H9 (cell line): ENCODE data around the gene PLEKHO2. TPM values are rescaled to one million over a fixed set of nuclear protein-coding genes. Genes with fewer than 3 reads are reported as not detected.

ENCODE experiments used
- DNase-seq: peaks from one replicate; pipeline ENCODE4 v3.0.0-alpha.2; 2017
- H2AFZ ChIP-seq: one replicate; pipeline ENCODE4 v1.6.1; 2013; ENCODE audit warnings: mild to moderate bottlenecking, low read length, control low read depth, moderate library complexity
- H2AK5ac ChIP-seq: 2 replicates; pipeline ENCODE4 v1.6.1; 2013; ENCODE audit warnings: low read length, control low read depth, mixed read lengths; ENCODE audit not compliant: insufficient read length
- H2BK120ac ChIP-seq: one replicate; pipeline ENCODE4 v1.6.1; 2013; ENCODE audit warnings: low read depth, mild to moderate bottlenecking, low read length, control low read depth, inconsistent platforms; ENCODE audit not compliant: poor library complexity, severe bottlenecking
- H2BK12ac ChIP-seq: 2 replicates; pipeline ENCODE4 v1.6.1; 2013; ENCODE audit warnings: low read length, control low read depth, mixed read lengths, low read depth; ENCODE audit not compliant: insufficient read length
- H2BK15ac ChIP-seq: 2 replicates; pipeline ENCODE4 v1.6.1; 2013; ENCODE audit warnings: low read depth, low read length, control low read depth
- H2BK20ac ChIP-seq: one replicate; pipeline ENCODE4 v1.6.1; 2013; ENCODE audit warnings: low read depth, mild to moderate bottlenecking, low read length, control low read depth, inconsistent platforms; ENCODE audit not compliant: poor library complexity, severe bottlenecking
- H2BK5ac ChIP-seq: 2 replicates; pipeline ENCODE4 v1.6.1; 2013; ENCODE audit warnings: low read length, control low read depth, mixed read lengths; ENCODE audit not compliant: insufficient read length
- H3K14ac ChIP-seq: 2 replicates; pipeline ENCODE4 v1.6.1; 2013; ENCODE audit warnings: low read length, control low read depth; ENCODE audit not compliant: insufficient read depth
- H3K18ac ChIP-seq: 2 replicates; pipeline ENCODE4 v1.6.1; 2013; ENCODE audit warnings: low read depth, mild to moderate bottlenecking, mixed read lengths, low read length, control low read depth; ENCODE audit not compliant: insufficient read length
- H3K23ac ChIP-seq: 2 replicates; pipeline ENCODE4 v1.6.1; 2013; ENCODE audit warnings: low read length, control low read depth, mixed read lengths, low read depth; ENCODE audit not compliant: insufficient read length
- H3K23me2 ChIP-seq: 2 replicates; pipeline ENCODE4 v1.6.1; 2013; ENCODE audit warnings: low read depth, mild to moderate bottlenecking, mixed read lengths, low read length, control low read depth; ENCODE audit not compliant: insufficient read length, poor library complexity, severe bottlenecking
- H3K27ac ChIP-seq: 2 replicates; pipeline ENCODE4 v1.5.1; 2013; ENCODE audit warnings: low read length, control low read depth, mixed read lengths, low read depth; ENCODE audit not compliant: insufficient read length
- H3K27me3 ChIP-seq: 2 replicates; pipeline ENCODE4 v1.6.1; 2013; ENCODE audit warnings: low read length, control low read depth, inconsistent platforms; ENCODE audit not compliant: insufficient read depth
- H3K4ac ChIP-seq: 2 replicates; pipeline ENCODE4 v1.6.1; 2013; ENCODE audit warnings: low read depth, mild to moderate bottlenecking, control low read depth, inconsistent platforms, low read length, moderate library complexity
- H3K4me1 ChIP-seq: 2 replicates; pipeline ENCODE4 v1.6.1; 2013; ENCODE audit warnings: low read length, control low read depth, inconsistent platforms; ENCODE audit not compliant: insufficient read depth
- H3K4me2 ChIP-seq: 2 replicates; pipeline ENCODE4 v1.6.1; 2013; ENCODE audit warnings: low read length, control low read depth, mixed read lengths; ENCODE audit not compliant: insufficient read length, insufficient read depth
- H3K56ac ChIP-seq: 2 replicates; pipeline ENCODE4 v1.6.1; 2013; ENCODE audit warnings: low read depth, mild to moderate bottlenecking, mixed read lengths, low read length, control low read depth; ENCODE audit not compliant: insufficient read length
- H3K79me1 ChIP-seq: 2 replicates; pipeline ENCODE4 v1.6.1; 2013; ENCODE audit warnings: low read depth, mild to moderate bottlenecking, moderate library complexity, low read length, control low read depth, inconsistent platforms; ENCODE audit not compliant: insufficient read depth, poor library complexity, severe bottlenecking
- H3K79me2 ChIP-seq: 2 replicates; pipeline ENCODE4 v1.6.1; 2013; ENCODE audit warnings: low read length, control low read depth, inconsistent platforms; ENCODE audit not compliant: insufficient read depth
- H3K9ac ChIP-seq: 2 replicates; pipeline ENCODE4 v1.6.1; 2013; ENCODE audit warnings: low read length, control low read depth, mixed read lengths; ENCODE audit not compliant: insufficient read length; ENCODE audit errors: extremely low read depth
- H3K9me3 ChIP-seq: one replicate; pipeline ENCODE4 v1.6.1; 2013; ENCODE audit warnings: low read depth, low read length, inconsistent platforms; ENCODE audit not compliant: control insufficient read depth
- H3T11ph ChIP-seq: one replicate; pipeline ENCODE4 v1.6.1; 2013; ENCODE audit warnings: mild to moderate bottlenecking, low read length, control low read depth, inconsistent platforms
- H4K20me1 ChIP-seq: one replicate; pipeline ENCODE4 v1.6.1; 2013; ENCODE audit not compliant: control insufficient read depth, insufficient read length, insufficient read depth
- H4K5ac ChIP-seq: 2 replicates; pipeline ENCODE4 v1.6.1; 2013; ENCODE audit warnings: low read depth, mild to moderate bottlenecking, mixed read lengths, low read length, control low read depth; ENCODE audit not compliant: insufficient read length
- H4K8ac ChIP-seq: replicated peaks from 2 replicates; pipeline ENCODE4 v1.6.1; 2013; ENCODE audit warnings: low read length, control low read depth, mixed read lengths, low read depth; ENCODE audit not compliant: insufficient read length
- H4K91ac ChIP-seq: 2 replicates; pipeline ENCODE4 v1.6.1; 2013; ENCODE audit warnings: low read depth, mild to moderate bottlenecking, moderate library complexity, mixed read lengths, low read length, control low read depth; ENCODE audit not compliant: insufficient read length
- H3K27ac Mint-ChIP-seq, 3 experiments: 2 replicates in 2 of 3; 3 replicates in 1 of 3; pipeline ENCODE4 v1.8.0; 2020 to 2021; ENCODE audit warnings: mixed read lengths in 3 of 3, mild to moderate bottlenecking in 1 of 3, moderate library complexity in 1 of 3
- H3K27me3 Mint-ChIP-seq: 2 replicates; pipeline ENCODE4 v1.8.0; 2021; ENCODE audit warnings: low read depth, mild to moderate bottlenecking, moderate library complexity, mixed read lengths
- H3K36me3 Mint-ChIP-seq, 3 experiments: 2 replicates in 2 of 3; 3 replicates in 1 of 3; pipeline ENCODE4 v1.8.0; 2020 to 2021; ENCODE audit warnings: low read depth in 3 of 3, mixed read lengths in 3 of 3; ENCODE audit not compliant: insufficient read depth in 1 of 3
- H3K4me1 Mint-ChIP-seq, 2 experiments: 2 replicates each; pipeline ENCODE4 v1.8.0; 2020; ENCODE audit warnings: mixed read lengths in 2 of 2
- H3K4me3 Mint-ChIP-seq, 2 experiments: 2 replicates in 1 of 2; 3 replicates in 1 of 2; pipeline ENCODE4 v1.8.0; 2020 to 2021; ENCODE audit warnings: mild to moderate bottlenecking in 2 of 2, mixed read lengths in 2 of 2, moderate library complexity in 1 of 2
- H3K9me3 Mint-ChIP-seq, 2 experiments: 2 replicates in 1 of 2; 3 replicates in 1 of 2; pipeline ENCODE4 v1.8.0; 2020; ENCODE audit warnings: mild to moderate bottlenecking in 2 of 2, mixed read lengths in 2 of 2, moderate library complexity in 1 of 2
- CTCF ChIP-seq: fragments of 200-600 bp; sonication (generic); conservative IDR thresholded peaks from 3 replicates; pipeline ENCODE4 v1.8.0; 2021; ENCODE audit warnings: antibody characterized with exemption, mild to moderate bottlenecking
- WGBS: extraction: QIAGEN DNeasy Blood & Tissue Kit; methylation state at CpG from one replicate; pipeline ENCODE4 v1.1.7; 2013; ENCODE audit warnings: missing lambda C conversion rate, low lambda C conversion rate, mixed read lengths; ENCODE audit not compliant: insufficient read length; ENCODE audit errors: extremely low coverage; 5-methylcytosine and 5-hydroxymethylcytosine counted together
- total RNA-seq: library from RNA; stranded (reverse); gene quantifications from 2 replicates; pipeline ENCODE4 v1.2.1, GENCODE V29; 2021

The PLEKHO2 gene
- total RNA-seq, 1 experiment from 2014 or later: 18.1 TPM

- Histone ChIP-seq H3K9ac (peak overlapping the region; percentile 2), H2BK120ac (no peak overlapping the region), H2AFZ (no peak overlapping the region), H3K27me3 (no peaks in the 10 kb centered on the region), H4K91ac (no peak overlapping the region), H3K27ac (no peak overlapping the region), H2BK15ac (no peak overlapping the region), H3K18ac (peak overlapping the region; percentile 91), H3T11ph (no peak overlapping the region), H4K5ac (no peak overlapping the region), H4K8ac (no peak overlapping the region), H4K20me1 (no peaks in the 10 kb centered on the region), H2BK5ac (no peak overlapping the region), H3K56ac (no peak overlapping the region), H3K9me3 (peaks cover 13% of the 10 kb centered on the region), H3K4me1 (no peaks in the 10 kb centered on the region), H3K4me2 (peak overlapping the region; percentile 81), H3K79me1 (no peaks in the 10 kb centered on the region), H3K14ac (peak overlapping the region; percentile 76; the same call in 1 of the 2 replicates), H3K23ac (no peak overlapping the region), H2BK12ac (peak overlapping the region; percentile 27), H3K79me2 (no peaks in the 10 kb centered on the region), H2BK20ac (no peak overlapping the region), H3K23me2 (peaks cover 3% of the 10 kb centered on the region), H3K4ac (no peak overlapping the region), H2AK5ac (no peak overlapping the region)
- WGBS: no CpG with 5 or more reads among the region's 30 CpGs
- Mint-ChIP-seq H3K4me3 (peak overlapping the region; percentile 67 to 72), H3K9me3 (peaks cover 32 to 33% of the 10 kb centered on the region in 2 experiments), H3K36me3 (peaks cover 13 to 27% (median 18%) of the 10 kb centered on the region in 3 experiments), H3K27me3 (peaks cover 30% of the 10 kb centered on the region), H3K27ac (peak overlapping the region; percentile 6 to 97 (median 93); a peak in 6 of 7 replicates), H3K4me1 (peaks cover 10 to 13% of the 10 kb centered on the region in 2 experiments)
- peak; percentile 86 for TF ChIP-seq CTCF
- DNase-seq: peak; percentile 98
Observed at GRCh38 chr15:64905119-64905831, 63.6 kb downstream of the PLEKHO2 start.
